OCI-LY3 (cell line): ENCODE results near the gene KLHL6.
"Not testable (repeated sequence)": the region's sequence is repeated elsewhere in the genome, so short reads cannot be mapped to it uniquely, and the experiment has no call there.

Source experiments
- H2AFZ ChIP-seq: fragments of 200-600, 300-600 bp; shearing (Covaris generic); 2 replicates; pipeline ENCODE4 v1.6.0; 2014; ENCODE audit warnings: antibody characterized with exemption, low read depth, low read length
- H3K27ac ChIP-seq: fragments of 200-600, 300-600 bp; sonication (generic); 2 replicates; pipeline ENCODE4 v1.5.1; 2014; ENCODE audit warnings: mild to moderate bottlenecking, low read length, moderate library complexity, mixed read lengths
- H3K27me3 ChIP-seq: fragments of 200-600, 300-600 bp; sonication (generic); 2 replicates; pipeline ENCODE4 v1.6.1; 2014; ENCODE audit warnings: low read depth, low read length, mixed read lengths
- H3K36me3 ChIP-seq: fragments of 200-600, 300-600 bp; sonication (generic); replicated peaks from 2 replicates; pipeline ENCODE3; 2014; ENCODE audit warnings: low read depth, low read length, mixed read lengths
- H3K4me1 ChIP-seq: fragments of 300-600, 200-600 bp; sonication (generic); 2 replicates; pipeline ENCODE4 v1.6.1; 2014; ENCODE audit warnings: low read length, mixed read lengths
- H3K4me2 ChIP-seq: fragments of 200-600, 300-600 bp; sonication (generic); 2 replicates; pipeline ENCODE4 v1.6.1; 2014; ENCODE audit warnings: low read length, mixed read lengths
- H3K4me3 ChIP-seq: fragments of 300-600, 200-600 bp; sonication (generic); 2 replicates; pipeline ENCODE4 v1.5.1; 2014; ENCODE audit warnings: antibody characterized with exemption, mild to moderate bottlenecking, low read length, moderate library complexity
- H3K79me2 ChIP-seq: fragments of 300-600, 200-600 bp; shearing (Covaris generic); 2 replicates; pipeline ENCODE4 v1.6.1; 2014; ENCODE audit warnings: mild to moderate bottlenecking, low read length, mixed read lengths
- H3K9ac ChIP-seq: fragments of 300-600, 200-600 bp; shearing (Covaris generic); 2 replicates; pipeline ENCODE4 v1.6.0; 2014; ENCODE audit warnings: mild to moderate bottlenecking, low read length, moderate library complexity
- H3K9me3 ChIP-seq: fragments of 200-600, 300-600 bp; shearing (Covaris generic); 2 replicates; pipeline ENCODE4 v1.6.1; 2014; ENCODE audit warnings: low read length, mixed read lengths; ENCODE audit not compliant: insufficient read depth
- H4K20me1 ChIP-seq: fragments of 200-600, 300-600 bp; sonication (generic); 2 replicates; pipeline ENCODE4 v1.6.1; 2016; ENCODE audit warnings: low read length, mixed read lengths; ENCODE audit not compliant: insufficient read depth
- CTCF ChIP-seq: fragments of 200-600, 300-600 bp; sonication (generic); IDR thresholded peaks from 2 replicates; pipeline ENCODE4 v1.5.1; 2014; ENCODE audit warnings: antibody characterized with exemption, low read length, low read depth
- EZH2phosphoT487 ChIP-seq: fragments of 200-600 bp; shearing (Covaris generic); IDR thresholded peaks from 2 replicates; pipeline ENCODE4 v1.6.1; 2018; ENCODE audit warnings: antibody characterized with exemption, mixed run types, low read depth

The KLHL6 gene

GRCh38 chr3:183473969-183474368 lies 81.5 kb downstream of the KLHL6 start:
- H4K20me1 ChIP-seq: no peaks in the 10 kb centered on the region

GRCh38 chr3:183472155-183472554 lies 83.4 kb downstream of the KLHL6 start:
- H3K4me1 ChIP-seq: peaks cover 20% of the 10 kb centered on the region
- H3K4me2 ChIP-seq: no peak overlapping the region
- no peaks in the 10 kb centered on the region for H3K9me3 ChIP-seq
- TF ChIP-seq CTCF (no peak), EZH2phosphoT487 (no peak)
- H3K4me3 ChIP-seq: no peak overlapping the region
- no peaks in the 10 kb centered on the region for H3K36me3 ChIP-seq
- H3K27ac ChIP-seq: no peak overlapping the region
- no peaks in the 10 kb centered on the region for H4K20me1 ChIP-seq
- no peaks in the 10 kb centered on the region for H3K79me2 ChIP-seq
- H3K9ac ChIP-seq: no peak overlapping the region
- no peak overlapping the region for H2AFZ ChIP-seq
- peaks cover 10% of the 10 kb centered on the region for H3K27me3 ChIP-seq

More at GRCh38 chr3:183473969-183474368, 81.5 kb downstream of the KLHL6 start:
- H3K79me2 ChIP-seq: no peaks in the 10 kb centered on the region
- H3K4me1 ChIP-seq: peaks cover 12% of the 10 kb centered on the region
- no peak overlapping the region for H3K4me2 ChIP-seq
- no peak overlapping the region for H2AFZ ChIP-seq
- H3K4me3 ChIP-seq: no peak overlapping the region
- H3K9me3 ChIP-seq: no peaks in the 10 kb centered on the region
- H3K36me3 ChIP-seq: no peaks in the 10 kb centered on the region
- no peak for TF ChIP-seq CTCF
- no peak for TF ChIP-seq EZH2phosphoT487
- H3K27ac ChIP-seq: no peak overlapping the region
- no peak overlapping the region for H3K9ac ChIP-seq
- peaks cover 4% of the 10 kb centered on the region; the same call in 1 of the 2 replicates for H3K27me3 ChIP-seq

GRCh38 chr3:183468424-183468823 lies 87.1 kb downstream of the KLHL6 start:
- Histone ChIP-seq H3K27me3 (peaks cover 10% of the 10 kb centered on the region; the same call in 1 of the 2 replicates), H3K4me2 (no peak overlapping the region), H3K27ac (no peak overlapping the region), H3K4me3 (no peak overlapping the region), H3K9ac (no peak overlapping the region), H4K20me1 (no peaks in the 10 kb centered on the region), H3K79me2 (no peaks in the 10 kb centered on the region), H3K9me3 (no peaks in the 10 kb centered on the region), H2AFZ (no peak overlapping the region), H3K4me1 (peaks cover 20% of the 10 kb centered on the region), H3K36me3 (no peaks in the 10 kb centered on the region)
- TF ChIP-seq CTCF (no peak), EZH2phosphoT487 (no peak)

- no peak overlapping the region for H3K27ac ChIP-seq
- no peak overlapping the region for H2AFZ ChIP-seq
- no peaks in the 10 kb centered on the region for H3K9me3 ChIP-seq
- H4K20me1 ChIP-seq: no peaks in the 10 kb centered on the region
- no peak for TF ChIP-seq EZH2phosphoT487
- TF ChIP-seq CTCF: no peak
- H3K27me3 ChIP-seq: peaks cover 10% of the 10 kb centered on the region; the same call in 1 of the 2 replicates
- H3K36me3 ChIP-seq: no peaks in the 10 kb centered on the region
- peaks cover 20% of the 10 kb centered on the region for H3K4me1 ChIP-seq
- H3K9ac ChIP-seq: no peak overlapping the region
- no peaks in the 10 kb centered on the region for H3K79me2 ChIP-seq
- no peak overlapping the region for H3K4me2 ChIP-seq
- H3K4me3 ChIP-seq: no peak overlapping the region
These were observed 88.9 kb downstream of the KLHL6 start for GRCh38 chr3:183466575-183466974.

GRCh38 chr3:183465710-183466109 lies 89.8 kb downstream of the KLHL6 start:
- not testable (repeated sequence) for H3K79me2 ChIP-seq, H3K36me3 ChIP-seq, H3K4me3 ChIP-seq, H3K9ac ChIP-seq, H3K4me2 ChIP-seq, H3K27ac ChIP-seq, H3K9me3 ChIP-seq, H2AFZ ChIP-seq, H4K20me1 ChIP-seq
- Histone ChIP-seq H3K4me1 (peaks cover 23% of the 10 kb centered on the region), H3K27me3 (peaks cover 10% of the 10 kb centered on the region; the same call in 1 of the 2 replicates)
